HL-60 (cell line): Measurements from ENCODE around the gene NUDT8.

ENCODE experiments used
- DNase-seq, 2 experiments: peaks; one replicate each; pipeline ENCODE4 v3.0.0-alpha.2; 2010 to 2020; ENCODE audit warnings: low read depth in 1 of 2, low spot score in 1 of 2
- H3K27ac ChIP-seq: fragments of 250-450 bp; sonication (Bioruptor Pico); replicated peaks from 2 replicates; pipeline ENCODE4 v1.5.1; 2020; ENCODE audit warnings: mild to moderate bottlenecking, moderate library complexity
- H3K27me3 ChIP-seq: fragments of 250-450 bp; sonication (Bioruptor Pico); 2 replicates; pipeline ENCODE4 v1.5.1; 2021; ENCODE audit warnings: mild to moderate bottlenecking, moderate library complexity; ENCODE audit not compliant: insufficient read depth, poor library complexity, severe bottlenecking
- H3K4me3 ChIP-seq: replicated peaks from 2 replicates; pipeline ENCODE4 v1.5.1; 2011; ENCODE audit warnings: mild to moderate bottlenecking, control low read depth, low read length; ENCODE audit not compliant: insufficient read depth
- GABPA ChIP-seq: IDR thresholded peaks from 2 replicates; pipeline ENCODE4 v1.6.1; 2012; ENCODE audit warnings: low read depth
- POLR2AphosphoS5 ChIP-seq: IDR thresholded peaks from 2 replicates; pipeline ENCODE4 v1.6.1; 2012; ENCODE audit warnings: low read depth
- REST ChIP-seq: IDR thresholded peaks from 2 replicates; pipeline ENCODE4 v1.6.1; 2012; ENCODE audit warnings: low read depth; ENCODE audit not compliant: insufficient replicate concordance
- SPI1 ChIP-seq: IDR thresholded peaks from 2 replicates; pipeline ENCODE4 v1.6.1; 2012; ENCODE audit warnings: low read depth, mild to moderate bottlenecking, borderline replicate concordance
- TF ChIP-seq, protein P1 (sequence below): IDR thresholded peaks from one replicate; pipeline ENCODE4 v1.5.1; 2011; ENCODE audit warnings: low read length, control low read depth, inconsistent platforms; ENCODE audit not compliant: insufficient read depth

Gene NUDT8

DNA sequence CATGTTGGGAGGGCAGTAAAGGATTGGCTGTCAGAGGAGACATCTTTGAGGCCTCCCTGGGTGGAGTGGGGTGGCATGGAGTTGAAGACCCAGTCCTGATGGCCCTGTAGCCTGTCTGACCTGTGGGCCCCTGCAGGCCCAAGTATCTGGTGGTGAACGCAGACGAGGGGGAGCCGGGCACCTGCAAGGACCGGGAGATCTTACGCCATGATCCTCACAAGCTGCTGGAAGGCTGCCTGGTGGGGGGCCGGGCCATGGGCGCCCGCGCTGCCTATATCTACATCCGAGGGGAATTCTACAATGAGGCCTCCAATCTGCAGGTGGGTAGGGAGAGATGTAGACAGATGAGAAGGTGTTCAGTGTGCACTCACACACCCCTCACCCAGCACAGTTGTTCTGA, 20.4 kb downstream of the NUDT8 start:
- Histone ChIP-seq H3K4me3 (no peak overlapping the region), H3K27ac (no peak overlapping the region), H3K27me3 (no peaks in the 10 kb centered on the region)
- no peak for TF ChIP-seq SPI1
- no peak for TF ChIP-seq REST
- TF ChIP-seq, protein P1, sequence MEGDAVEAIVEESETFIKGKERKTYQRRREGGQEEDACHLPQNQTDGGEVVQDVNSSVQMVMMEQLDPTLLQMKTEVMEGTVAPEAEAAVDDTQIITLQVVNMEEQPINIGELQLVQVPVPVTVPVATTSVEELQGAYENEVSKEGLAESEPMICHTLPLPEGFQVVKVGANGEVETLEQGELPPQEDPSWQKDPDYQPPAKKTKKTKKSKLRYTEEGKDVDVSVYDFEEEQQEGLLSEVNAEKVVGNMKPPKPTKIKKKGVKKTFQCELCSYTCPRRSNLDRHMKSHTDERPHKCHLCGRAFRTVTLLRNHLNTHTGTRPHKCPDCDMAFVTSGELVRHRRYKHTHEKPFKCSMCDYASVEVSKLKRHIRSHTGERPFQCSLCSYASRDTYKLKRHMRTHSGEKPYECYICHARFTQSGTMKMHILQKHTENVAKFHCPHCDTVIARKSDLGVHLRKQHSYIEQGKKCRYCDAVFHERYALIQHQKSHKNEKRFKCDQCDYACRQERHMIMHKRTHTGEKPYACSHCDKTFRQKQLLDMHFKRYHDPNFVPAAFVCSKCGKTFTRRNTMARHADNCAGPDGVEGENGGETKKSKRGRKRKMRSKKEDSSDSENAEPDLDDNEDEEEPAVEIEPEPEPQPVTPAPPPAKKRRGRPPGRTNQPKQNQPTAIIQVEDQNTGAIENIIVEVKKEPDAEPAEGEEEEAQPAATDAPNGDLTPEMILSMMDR, result no peak
- no peak for TF ChIP-seq GABPA
- no peak for TF ChIP-seq POLR2AphosphoS5
- no peak for DNase-seq

- TF ChIP-seq GABPA, result no peak
- no peak for TF ChIP-seq POLR2AphosphoS5
- no peak for TF ChIP-seq SPI1
- TF ChIP-seq, protein P1, result no peak
- no peak for TF ChIP-seq REST
- Histone ChIP-seq H3K4me3 (no peak overlapping the region), H3K27me3 (no peaks in the 10 kb centered on the region), H3K27ac (no peak overlapping the region)
- no peak for DNase-seq
Observed at GRCh38 chr11:67608486-67608885, 21.3 kb downstream of the NUDT8 start.

DNA sequence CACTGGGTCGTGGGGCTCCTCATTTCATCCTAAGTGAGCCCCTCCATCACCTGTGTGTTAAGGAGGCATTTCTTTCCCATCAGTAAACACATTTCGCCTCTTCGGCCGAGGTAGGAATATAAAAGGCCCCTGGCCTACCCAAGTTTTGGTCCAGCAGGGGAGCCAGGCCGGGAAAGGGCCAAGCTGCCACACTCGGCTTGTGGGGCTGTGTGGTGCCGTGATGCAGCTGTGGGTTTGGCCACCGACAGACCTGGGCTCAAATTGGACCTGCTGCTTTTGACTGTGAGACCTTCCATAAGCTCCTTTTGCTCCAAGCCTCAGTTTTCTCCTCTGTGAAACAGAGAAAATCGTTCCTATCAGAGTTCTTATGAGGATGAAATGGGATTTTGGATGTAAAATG, 22.2 kb downstream of the NUDT8 start:
- H3K4me3 ChIP-seq, result peak overlapping the region; percentile 97
- no peak for TF ChIP-seq POLR2AphosphoS5
- TF ChIP-seq, protein P1, result no peak
- no peak for TF ChIP-seq GABPA
- no peak for TF ChIP-seq REST
- TF ChIP-seq SPI1, result no peak
- no peaks in the 10 kb centered on the region for H3K27me3 ChIP-seq
- DNase-seq, result no peak
- peak overlapping the region; percentile 76 for H3K27ac ChIP-seq
